HG02642 (cell line): ENCODE results near the gene AZU1.
"Not testable (repeated sequence)": the region's sequence is repeated elsewhere in the genome, so short reads cannot be mapped to it uniquely, and the experiment has no call there.

ENCODE experiments used
- ATAC-seq: cut with Tn5 transposase; IDR thresholded peaks from one replicate; pipeline ENCODE4 v1.9.1; 2021; ENCODE audit warnings: mild to moderate bottlenecking; ENCODE audit not compliant: unreplicated experiment, poor library complexity

The AZU1 gene

DNA sequence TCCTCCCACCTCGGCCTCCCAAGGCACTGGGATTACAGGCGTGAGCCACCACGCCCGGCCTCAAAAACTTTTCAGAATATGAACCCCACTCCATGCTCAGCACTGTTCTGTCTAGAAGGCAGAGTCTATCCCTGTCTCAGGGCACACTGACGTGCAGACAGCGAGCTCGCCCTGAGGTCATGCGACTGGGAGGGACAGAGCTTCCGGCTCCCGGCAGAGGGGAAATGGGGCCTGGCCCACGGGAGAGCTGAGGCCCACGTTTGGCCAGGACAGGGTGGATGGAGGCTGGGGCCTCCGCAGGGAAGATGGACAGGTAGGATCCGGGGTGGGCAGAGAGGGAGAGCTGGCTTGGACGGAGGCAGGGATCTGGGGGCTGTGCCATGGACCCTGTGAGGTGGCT lies 2.8 kb upstream of the AZU1 start:
- ATAC-seq, result no peak

DNA sequence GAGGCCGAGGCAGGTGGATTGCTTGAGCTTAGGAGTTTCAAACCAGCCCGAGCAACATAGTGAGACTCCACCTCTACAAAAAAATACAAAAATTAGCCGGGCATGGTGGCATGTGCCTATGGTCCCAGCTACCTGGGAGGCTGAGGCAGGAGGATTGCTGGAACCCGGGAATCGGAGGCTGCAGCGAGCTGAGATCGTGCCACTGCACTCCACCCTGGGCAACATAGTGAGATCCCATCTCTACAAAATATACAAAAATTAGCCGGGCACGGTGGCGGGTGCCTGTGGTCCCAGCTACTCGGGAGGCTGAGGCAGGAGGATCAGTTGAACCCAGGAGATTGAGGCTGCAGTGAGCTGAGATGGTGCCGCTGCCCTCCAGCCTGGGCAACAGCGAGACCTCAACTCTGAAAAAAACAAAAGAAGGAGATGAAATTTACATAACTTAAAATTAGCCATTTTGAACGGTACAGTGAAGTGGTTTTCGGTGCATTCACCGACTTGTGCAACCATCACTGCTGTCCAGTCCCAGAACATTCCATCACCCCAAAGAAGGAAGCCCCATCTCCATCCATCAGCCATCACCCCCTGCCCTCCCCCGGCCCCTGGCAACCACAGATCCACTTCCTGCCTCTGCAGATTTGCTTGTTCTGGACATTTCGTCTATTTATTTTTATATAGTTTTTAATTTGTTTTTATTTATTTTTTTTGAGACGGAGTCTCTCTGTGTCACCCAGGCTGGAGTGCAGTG lies 1.6 kb upstream of the AZU1 start:
- ATAC-seq, result no peak

DNA sequence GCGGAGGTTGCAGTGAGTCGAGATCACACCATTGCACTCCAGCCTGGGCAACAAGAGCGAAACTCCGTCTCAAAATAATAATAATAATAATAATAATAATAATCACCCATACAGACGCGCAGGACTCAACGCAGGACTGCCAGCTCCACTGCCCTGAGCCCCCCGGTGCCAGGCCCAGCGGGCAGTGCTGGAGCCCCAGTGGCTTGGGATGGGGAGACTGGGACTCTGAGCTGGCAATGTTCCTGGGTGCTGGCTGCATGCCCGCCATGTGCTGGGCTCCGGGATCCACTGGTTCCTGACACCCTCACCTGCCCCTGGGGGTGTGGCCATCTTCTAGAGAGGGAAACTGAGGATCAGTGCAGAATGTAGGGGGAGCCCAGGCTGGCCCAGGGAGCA lies 325 bp upstream of the AZU1 start:
- no peak for ATAC-seq

DNA sequence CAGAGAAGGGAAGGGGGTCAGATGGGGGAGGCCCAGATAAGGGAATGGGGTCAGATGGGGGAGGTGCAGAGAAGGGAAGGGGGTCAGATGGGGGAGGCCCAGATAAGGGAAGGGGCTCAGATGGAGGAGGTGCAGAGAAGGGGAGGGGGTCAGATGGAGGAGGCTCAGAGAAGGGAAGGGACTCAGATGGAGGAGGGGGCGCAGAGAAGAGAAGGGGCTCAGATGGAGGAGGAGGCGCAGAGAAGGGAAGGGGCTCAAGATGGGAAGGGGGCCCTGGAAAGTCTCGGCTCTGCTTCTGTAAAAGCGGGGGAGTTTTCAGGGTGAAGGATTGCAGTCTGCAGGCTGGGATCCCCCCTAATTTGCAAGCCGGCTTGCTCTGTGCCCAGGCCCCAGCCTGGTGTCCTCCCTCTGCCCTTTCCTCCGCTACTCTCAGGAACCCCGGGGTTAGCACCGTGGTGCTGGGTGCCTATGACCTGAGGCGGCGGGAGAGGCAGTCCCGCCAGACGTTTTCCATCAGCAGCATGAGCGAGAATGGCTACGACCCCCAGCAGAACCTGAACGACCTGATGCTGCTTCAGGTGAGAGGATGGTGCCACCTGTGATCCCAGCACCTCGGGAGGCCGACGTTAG lies 1.6 kb downstream of the AZU1 start:
- ATAC-seq, result no peak

DNA sequence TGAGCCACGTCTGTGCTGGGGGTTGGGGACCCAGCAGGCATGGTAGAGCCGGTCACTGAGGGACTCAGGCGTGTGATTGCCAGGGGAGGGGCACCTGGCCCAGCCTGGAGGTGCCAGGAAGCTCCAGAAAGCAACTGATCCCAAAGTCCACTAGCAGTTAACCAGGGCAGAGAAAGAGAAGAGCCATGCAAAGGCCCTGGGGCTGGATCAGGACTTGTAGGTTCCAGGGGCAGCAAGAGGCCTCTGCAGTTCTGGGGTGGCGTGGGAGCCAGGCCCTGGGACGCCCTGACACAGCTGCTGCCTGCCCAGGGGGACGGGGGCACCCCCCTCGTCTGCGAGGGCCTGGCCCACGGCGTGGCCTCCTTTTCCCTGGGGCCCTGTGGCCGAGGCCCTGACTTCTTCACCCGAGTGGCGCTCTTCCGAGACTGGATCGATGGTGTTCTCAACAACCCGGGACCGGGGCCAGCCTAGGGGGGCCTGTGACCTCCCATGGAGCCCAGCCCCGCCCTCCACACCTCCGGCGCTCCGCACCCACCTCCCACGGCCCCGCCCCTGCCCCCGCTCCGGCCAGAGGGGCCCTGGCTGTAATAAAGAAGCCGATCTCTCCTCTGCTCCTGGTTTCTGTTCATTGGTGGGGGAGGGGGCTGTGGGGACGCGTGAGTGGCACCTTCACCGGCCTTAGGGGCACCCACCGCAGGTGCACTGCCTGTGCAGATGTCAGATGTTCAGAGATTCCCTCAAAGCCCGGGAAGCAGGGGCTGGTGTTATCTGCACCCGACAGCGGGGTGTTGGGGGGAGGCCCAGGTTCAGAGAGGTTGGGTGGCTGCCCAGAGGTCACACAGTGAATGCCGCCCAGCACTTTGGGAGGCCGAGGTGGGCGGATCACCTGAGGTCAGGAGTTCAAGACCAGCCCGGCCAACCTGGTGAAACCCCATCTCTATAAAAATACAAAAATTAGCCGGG lies 4.1 kb downstream of the AZU1 start:
- ATAC-seq, result no peak

DNA sequence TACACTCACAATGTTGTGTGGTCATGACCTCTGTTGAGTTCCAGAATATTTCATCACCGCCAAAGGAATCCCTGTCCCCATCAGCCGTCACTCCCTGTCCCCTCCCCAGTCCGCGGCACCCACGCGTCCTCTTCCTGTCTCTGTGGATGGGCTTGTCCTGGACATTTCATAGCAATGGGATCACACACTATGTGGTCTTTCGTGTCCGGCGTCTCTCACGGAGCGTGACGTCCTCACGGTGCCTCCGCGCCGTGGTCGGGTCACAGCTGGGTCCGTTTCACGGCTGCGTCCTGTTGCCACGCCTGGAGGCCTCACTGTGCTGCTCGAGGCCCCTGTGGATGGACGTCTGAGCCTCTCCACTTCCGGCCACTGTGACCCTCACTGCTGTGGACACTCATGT lies 6.6 kb downstream of the AZU1 start:
- no peak for ATAC-seq

DNA sequence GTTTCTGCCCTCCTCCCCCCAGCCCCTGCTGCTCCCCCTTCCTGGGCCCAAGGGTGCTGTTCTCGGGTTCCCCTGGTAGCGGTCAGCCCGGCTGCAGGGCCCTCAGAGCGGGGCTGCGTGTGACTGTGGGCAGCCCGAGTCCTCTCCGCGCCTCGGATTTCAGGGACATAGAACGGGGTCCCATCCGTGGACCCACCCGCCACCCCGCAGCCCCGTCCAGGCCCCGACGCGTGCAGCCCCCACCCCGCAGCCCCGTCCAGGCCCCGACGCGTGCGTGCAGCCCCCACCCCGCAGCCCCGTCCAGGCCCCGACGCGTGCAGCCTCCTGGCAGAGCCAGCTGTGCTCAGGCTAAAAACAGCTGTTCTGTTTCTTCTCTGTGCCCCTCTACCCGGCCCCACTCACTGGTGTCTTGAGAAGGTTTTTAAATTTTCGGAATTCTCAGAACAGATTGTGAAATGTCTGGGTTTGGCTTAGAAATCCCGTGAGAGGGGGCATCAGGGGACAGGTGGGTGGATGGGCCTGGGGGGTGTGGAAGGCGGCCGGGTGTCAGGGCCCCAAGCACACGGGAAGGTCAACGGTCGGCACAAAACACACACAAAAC lies 7.7 kb downstream of the AZU1 start:
- no peak for ATAC-seq

DNA sequence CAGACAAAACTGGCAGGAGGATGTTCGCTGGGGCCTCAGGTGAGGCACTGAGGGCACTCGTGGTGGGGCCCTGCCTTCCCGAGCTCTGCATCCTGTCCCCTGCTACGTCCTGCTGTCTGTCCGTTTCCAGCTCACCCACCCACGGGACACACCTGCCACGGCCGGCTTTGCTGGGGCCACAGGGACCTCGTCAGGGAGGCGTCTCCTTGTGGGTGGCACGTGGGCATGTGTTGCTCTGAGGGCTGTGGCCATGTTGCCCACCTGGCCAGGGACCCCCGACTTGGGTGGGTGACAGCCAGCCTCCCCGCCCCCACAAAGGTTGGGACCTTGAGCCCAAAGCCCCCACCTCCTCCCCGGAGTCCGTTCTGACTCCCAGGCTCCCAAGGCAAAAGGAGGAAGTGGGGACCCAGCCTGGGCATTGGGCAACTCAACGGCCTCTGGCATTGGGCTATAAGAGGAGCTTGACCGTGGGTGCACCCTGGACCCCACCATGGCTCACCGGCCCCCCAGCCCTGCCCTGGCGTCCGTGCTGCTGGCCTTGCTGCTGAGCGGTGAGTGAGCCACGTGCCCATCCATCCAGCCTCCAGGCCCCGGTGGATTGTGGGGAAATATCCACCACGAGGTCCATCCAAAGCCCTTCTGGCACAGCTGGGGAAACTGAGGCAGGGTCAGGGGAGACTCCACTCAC lies 13.0 kb downstream of the AZU1 start, which contains the start of gene PRTN3:
Gene PRTN3 (plus strand): TSS at position 481 of the 688 bp plus-strand sequence. CDS start 10 bp downstream, at position 491.
- no peak for ATAC-seq

DNA sequence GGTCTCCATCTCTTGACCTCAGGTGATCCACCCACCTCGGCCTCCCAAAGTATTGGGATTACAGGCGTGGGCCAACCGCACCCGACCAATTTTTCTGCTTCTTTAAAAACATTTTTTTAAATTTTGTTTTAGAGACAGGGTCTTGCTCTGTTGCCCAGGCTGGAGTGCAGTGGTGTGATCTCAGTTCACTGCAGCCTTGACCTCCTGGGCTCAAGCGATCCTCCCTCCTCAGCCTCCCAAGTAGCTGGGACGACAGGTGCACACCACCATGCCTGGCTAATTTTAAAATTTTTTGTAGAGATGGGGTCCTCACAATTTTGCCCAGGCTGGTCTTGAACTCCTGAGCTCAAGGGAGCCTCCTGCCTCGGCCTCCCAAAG lies 15.2 kb downstream of the AZU1 start:
- not testable (repeated sequence) for ATAC-seq

DNA sequence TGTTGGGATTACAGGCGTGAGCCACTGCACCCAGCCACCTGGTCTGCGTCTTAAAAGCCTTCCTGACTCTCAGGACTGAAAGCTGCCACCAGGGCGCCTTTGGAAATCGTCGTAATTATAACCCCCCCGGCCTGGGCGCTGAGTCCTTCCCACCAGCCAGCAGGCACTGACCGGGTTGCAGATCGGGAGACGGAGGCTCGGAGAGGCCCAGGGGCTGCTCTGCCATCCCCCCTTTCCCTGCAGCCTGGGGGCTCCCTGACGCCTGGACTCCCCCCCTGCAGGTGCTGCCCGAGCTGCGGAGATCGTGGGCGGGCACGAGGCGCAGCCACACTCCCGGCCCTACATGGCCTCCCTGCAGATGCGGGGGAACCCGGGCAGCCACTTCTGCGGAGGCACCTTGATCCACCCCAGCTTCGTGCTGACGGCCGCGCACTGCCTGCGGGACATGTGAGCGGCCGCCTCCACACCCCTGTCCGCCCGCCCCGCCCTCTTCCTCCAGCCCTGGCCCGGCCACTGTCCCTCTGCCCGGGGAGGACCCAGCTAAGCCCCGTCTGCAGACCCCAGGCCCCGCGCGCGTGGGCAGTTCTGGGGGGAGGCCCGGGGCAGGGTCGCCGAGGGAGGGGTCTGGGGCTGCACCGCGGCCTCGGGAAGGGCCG lies 15.7 kb downstream of the AZU1 start:
- no peak for ATAC-seq

DNA sequence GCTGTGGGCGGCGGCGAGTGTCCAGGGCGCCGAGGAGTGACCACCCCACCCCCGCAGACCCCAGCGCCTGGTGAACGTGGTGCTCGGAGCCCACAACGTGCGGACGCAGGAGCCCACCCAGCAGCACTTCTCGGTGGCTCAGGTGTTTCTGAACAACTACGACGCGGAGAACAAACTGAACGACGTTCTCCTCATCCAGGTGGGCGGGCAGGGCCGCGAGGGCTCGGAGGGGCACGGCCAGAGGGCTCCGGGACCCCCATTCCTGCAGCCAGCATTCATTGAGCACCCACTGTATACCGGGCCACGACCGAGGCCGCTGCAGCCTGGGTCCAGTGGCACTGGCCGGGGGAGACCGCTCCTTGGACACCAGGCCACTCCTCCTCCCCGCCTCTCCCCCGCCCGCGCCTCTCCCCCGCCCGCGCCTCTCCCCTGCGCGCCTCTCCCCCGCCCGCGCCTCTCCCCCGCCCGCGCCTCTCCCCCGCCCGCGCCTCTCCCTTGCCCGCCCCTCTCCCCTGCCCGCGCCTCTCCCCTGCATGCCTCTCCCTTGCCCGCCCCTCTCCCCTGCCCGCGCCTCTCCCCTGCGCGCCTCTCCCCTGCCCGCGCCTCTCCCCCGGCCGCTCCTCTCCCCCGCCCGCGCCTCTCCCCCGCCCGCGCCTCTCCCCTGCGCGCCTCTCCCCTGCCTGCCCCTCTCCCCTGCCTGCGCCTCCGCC lies 16.4 kb downstream of the AZU1 start:
- ATAC-seq, result no peak

DNA sequence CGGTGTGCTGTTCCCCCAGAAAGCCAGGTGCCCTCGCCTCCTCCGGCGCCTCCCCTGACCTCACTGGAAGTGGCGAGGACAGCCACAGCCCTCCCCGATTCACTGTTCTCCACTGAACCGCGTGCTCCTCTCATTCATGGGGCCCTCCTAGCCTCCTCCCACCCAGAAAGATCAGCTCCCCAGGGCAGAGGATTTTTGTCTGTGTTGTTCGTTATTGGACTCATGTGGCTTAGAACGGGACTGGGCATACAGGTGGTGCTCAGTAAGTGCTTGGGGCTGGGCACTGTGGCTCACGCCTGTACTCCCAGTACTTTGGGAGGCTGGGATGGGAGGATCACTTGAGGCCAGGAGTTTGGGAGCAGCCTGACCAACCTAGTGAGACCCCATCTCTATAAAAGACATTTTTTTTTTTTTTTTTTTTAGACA lies 16.9 kb downstream of the AZU1 start:
- ATAC-seq, result no peak

DNA sequence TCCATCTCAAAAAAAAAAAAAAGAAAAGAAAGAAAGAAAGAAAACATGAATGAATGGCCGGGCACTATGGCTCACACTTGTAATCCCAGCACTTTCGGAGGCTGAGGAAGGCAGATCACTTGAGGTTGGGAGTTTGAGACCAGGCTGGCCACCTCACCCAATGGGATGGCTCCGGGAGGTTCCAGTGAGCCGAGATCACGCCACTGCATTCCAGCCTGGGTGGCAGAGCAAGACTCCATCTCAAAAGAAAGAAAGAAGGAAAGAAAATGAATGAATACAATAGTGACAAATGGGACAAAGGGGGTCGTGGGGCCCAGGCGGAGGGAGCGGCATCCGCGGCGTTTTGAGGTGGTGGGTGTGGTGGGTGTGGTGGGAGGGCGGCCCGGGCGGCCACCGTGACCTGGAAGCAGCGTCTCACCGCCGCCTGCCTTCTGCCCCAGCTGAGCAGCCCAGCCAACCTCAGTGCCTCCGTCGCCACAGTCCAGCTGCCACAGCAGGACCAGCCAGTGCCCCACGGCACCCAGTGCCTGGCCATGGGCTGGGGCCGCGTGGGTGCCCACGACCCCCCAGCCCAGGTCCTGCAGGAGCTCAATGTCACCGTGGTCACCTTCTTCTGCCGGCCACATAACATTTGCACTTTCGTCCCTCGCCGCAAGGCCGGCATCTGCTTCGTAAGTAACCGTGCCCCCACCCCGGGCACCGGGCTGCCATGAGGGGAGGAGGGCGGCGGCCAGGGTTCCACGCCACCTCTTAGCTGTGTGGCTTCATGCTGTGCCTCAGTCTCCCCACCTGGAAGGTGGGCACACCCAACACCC lies 18.3 kb downstream of the AZU1 start:
- ATAC-seq, result no peak

DNA sequence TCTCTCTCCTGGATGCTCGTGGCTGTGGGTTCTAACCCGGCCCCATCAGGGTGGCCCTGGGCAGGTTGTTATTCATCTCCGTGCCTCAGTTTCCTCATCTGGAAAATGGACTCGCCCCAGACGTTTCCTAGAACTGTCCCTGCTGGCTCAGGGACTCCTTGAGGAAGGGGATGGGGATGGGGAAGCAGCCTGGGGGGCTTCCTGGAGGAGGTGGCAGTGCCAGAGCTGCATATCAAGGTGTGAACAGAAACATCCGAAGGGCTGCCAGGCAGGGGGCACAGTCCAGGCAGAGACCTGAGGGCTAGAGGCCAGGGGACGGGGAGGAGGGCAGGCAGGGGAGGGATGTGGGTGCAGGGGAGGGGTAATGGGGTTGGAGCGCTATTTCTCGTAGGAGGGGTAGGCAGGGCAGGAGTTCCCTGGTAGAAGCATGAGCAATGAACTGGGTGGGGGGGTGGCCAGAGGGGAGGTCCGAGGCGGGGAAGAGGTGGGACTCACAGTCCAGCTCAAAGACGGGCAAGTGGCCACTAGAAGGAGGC lies 20.8 kb downstream of the AZU1 start:
- ATAC-seq, result no peak

DNA sequence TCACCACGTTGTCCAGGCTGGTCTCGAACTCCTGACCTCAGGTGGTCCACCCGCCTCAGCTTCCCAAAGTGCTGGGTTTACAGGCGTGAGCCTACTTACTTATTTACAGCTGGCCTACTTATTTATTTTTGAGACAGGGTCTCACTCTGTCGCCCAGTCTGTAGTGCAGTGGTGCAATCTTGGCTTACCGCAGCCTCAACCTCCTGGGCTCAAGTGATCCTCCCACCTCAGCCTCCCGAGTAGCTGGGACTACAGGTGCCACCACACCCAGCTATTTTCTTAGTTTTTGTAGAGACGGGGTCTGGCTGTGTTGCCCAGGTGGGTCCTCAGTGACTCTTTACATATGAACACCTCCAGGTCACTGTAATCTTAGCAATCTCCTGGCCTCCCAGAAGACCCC lies 21.6 kb downstream of the AZU1 start:
- not testable (repeated sequence) for ATAC-seq

DNA sequence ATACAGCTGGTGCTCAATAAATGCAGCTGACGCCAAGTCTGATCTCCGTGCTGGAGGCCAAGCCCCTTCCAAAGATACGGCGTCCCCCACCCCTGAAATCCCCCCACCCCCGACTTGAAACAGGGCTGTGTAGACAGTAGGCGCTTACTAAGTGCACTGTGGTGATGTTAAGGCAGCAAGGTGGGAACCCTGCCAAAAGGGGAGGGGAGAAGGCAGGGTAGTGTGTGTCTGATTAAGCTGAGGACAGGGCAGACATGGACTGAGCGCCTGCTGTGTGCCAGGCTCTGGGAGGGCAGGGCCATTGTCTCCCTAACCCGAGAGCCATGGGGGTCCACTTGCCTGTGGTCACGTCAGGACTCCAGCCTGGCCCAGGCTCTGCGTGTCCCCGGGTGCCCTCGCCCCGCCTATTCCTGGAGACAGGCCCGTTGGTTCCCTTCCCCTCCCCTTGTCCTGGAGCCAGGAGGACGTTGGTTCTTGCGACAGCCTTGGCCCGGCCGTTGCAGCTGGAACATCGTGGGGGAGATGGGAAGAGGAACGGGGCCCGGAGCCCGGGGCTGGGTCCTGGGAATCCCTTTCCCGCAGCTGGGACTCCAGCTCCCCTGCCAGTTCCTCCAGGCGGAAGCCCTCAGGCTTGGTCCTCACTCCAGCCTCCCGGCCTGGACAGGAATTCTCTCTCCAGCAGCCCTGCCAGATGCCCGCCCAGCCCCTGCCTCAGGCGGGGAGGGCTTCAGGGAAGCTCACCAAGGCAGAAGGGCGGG lies 22.8 kb downstream of the AZU1 start:
- ATAC-seq, result no peak

DNA sequence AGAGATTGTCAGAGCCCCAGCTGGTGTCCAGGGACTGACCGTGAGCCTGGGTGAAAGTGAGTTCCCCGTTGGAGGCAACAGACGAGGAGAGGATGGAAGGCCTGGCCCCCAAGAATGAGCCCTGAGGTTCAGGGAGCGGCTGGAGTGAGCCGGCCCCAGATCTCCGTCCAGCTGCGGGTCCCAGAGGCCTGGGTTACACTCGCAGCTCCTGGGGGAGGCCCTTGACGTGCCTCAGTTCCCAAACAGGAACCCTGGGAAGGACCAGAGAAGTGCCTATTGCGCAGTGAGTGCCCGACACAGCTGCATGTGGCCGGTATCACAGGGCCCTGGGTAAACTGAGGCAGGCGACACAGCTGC lies 23.3 kb downstream of the AZU1 start:
- no peak for ATAC-seq
